ENCODE results near the gene GNG11.

The GNG11 gene

GRCh38 chr7:93943816-93944540, 22.4 kb downstream of the GNG11 start:
- in situ Hi-C loops (cut with MboI; ENCODE audit: low pct_unique_long_range_greater_than_20kb, low sequenced_read_pairs) = no loop called here
- DNase-seq = no peak

GRCh38 chr7:93944673-93945072, 23.1 kb downstream of the GNG11 start:
- in situ Hi-C loops (cut with MboI; ENCODE audit: low pct_unique_long_range_greater_than_20kb, low sequenced_read_pairs) = no loop called here
- DNase-seq = peak; percentile 12

DNA sequence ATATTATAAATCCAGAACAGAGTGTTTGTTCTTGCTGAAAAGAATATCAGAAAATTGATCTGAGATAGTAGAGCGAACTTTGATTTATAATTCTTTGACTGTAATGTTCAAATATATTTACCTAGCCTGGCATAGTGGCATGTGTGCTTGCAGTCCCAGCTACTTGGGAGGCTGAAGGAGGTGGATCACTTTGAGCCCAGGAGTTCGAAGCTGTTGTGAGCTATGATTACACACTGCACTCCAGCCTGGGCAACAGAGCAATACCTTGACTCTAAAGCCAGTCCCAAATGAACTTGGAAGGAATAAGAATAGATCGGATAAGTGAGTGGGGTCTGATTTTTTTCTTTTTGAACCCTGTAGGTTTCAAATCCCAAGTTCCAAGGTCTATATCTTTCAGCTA, 23.5 kb downstream of the GNG11 start:
- in situ Hi-C loops (cut with MboI; ENCODE audit: low pct_unique_long_range_greater_than_20kb, low sequenced_read_pairs) = no loop called here
- DNase-seq = no peak

GRCh38 chr7:93945756-93946535, 24.4 kb downstream of the GNG11 start:
- peak; percentile 9 for DNase-seq
- in situ Hi-C loops (cut with MboI; ENCODE audit: low pct_unique_long_range_greater_than_20kb, low sequenced_read_pairs) = no loop called here

DNA sequence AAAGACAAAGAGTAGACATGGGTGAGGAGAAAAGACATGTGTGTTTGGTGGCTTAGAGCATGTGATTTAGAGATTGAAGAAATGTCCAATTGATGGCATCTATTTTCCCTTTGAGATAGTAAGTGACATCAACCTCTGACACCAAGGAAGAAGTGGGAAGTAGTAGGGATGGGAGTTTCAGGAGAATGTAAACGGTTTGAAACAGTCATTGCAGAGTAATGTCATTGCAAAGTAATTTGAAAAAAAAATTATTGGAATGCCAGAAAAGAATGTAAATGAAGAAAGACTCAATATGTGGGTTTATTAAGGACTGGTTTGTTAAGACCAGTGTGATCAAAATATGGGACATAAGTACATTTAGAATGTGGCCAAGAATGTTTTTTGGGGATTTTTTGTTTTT, 26.6 kb downstream of the GNG11 start:
- DNase-seq = no peak
- in situ Hi-C loops (cut with MboI; ENCODE audit: low pct_unique_long_range_greater_than_20kb, low sequenced_read_pairs) = no loop called here

- in situ Hi-C loops (cut with MboI; ENCODE audit: low pct_unique_long_range_greater_than_20kb, low sequenced_read_pairs) = no loop called here
- DNase-seq = no peak
Measured at GRCh38 chr7:93948873-93949272, 27.3 kb downstream of the GNG11 start.

DNA sequence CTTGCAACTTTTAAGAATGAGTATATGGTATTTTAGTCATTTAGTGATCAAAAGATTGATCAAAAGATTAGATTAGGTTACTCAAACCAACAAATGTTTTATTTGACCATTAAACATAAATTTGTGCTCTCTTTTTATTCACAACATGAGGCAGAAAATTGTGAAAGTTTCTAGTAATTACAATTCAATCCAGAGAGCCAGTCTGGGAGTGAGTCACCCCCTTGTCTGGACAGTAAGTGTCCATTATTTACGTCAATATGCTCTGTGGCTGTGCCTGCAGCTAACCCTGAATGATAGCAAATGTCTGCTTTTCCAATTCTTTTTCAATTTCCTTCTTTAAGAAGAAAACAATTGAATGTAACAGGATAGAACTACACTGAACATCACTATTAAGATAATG, 27.9 kb downstream of the GNG11 start:
- in situ Hi-C loops (cut with MboI; ENCODE audit: low pct_unique_long_range_greater_than_20kb, low sequenced_read_pairs) = no loop called here
- DNase-seq = no peak

DNA sequence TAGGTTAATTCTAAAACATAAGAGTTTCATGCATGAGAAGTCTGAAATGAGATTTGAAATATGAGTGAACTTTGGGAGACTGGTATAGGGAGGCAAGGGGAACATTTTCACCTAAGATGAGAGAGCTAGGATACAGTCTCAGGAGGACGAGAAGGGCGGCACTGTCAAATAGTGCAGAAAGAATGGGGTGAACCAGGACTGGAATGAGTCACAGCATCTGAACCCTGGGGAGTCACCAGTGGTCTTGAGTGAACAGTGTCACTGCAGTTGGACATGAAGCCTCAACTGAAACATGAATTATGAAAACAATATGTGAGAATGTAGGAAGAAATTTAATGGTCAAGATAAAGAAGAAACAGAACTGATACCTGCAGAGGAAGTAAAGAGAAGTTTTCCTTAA, 33.8 kb downstream of the GNG11 start:
- in situ Hi-C loops (cut with MboI; ENCODE audit: low pct_unique_long_range_greater_than_20kb, low sequenced_read_pairs) = no loop called here
- DNase-seq = no peak

GRCh38 chr7:93957767-93958166, 36.2 kb downstream of the GNG11 start:
- no peak for DNase-seq
- in situ Hi-C loops (cut with MboI; ENCODE audit: low pct_unique_long_range_greater_than_20kb, low sequenced_read_pairs) = no loop called here

- in situ Hi-C loops (cut with MboI; ENCODE audit: low pct_unique_long_range_greater_than_20kb, low sequenced_read_pairs) = no loop called here
- no peak for DNase-seq
Measured at GRCh38 chr7:93958216-93958615, 36.7 kb downstream of the GNG11 start.

DNA sequence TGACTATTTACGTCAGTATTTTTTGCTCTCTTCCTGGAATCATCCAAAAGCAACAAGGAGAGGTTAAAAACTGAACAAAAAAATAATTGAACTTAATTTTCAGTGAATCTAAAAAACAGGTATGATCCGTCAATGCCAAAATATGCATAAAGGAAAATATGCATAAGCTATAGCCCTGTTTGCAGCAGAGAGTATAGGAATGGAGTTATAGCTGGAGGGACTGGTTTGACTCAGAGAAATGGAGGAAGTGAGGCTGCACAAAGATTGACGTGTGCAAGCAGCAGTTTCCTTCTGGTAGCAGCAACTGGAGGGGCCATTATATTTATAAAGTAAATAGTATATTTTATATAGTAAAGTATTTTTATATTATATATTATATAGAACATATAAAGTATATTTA, 37.1 kb downstream of the GNG11 start:
- in situ Hi-C loops (cut with MboI; ENCODE audit: low pct_unique_long_range_greater_than_20kb, low sequenced_read_pairs) = no loop called here
- DNase-seq = no peak

- DNase-seq = no peak
- in situ Hi-C loops (cut with MboI; ENCODE audit: low pct_unique_long_range_greater_than_20kb, low sequenced_read_pairs) = no loop called here
Measured at GRCh38 chr7:93960986-93961385, 39.5 kb downstream of the GNG11 start.

- in situ Hi-C loops (cut with MboI; ENCODE audit: low pct_unique_long_range_greater_than_20kb, low sequenced_read_pairs) = no loop called here
- no peak for DNase-seq
Measured at GRCh38 chr7:93964262-93964661, 42.7 kb downstream of the GNG11 start.

DNA sequence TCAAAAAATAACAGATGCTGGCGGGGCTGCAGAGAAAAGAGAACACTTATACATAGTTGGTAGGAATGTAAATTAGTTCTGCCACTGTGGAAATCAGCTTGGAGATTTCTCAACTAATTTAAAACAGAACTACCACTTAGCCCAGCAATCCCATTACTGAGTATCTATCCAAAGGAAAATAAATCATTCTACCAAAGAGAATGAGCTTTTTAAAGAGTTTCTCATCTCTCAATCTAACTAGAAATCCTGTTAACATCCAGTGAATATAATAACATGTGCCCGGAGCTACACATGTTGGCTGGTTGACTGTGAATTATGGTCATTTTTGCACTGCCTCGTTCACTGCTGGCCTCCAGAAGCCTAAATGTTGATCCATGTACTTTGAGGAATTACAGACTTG, 43.3 kb downstream of the GNG11 start:
- in situ Hi-C loops (cut with MboI; ENCODE audit: low pct_unique_long_range_greater_than_20kb, low sequenced_read_pairs) = no loop called here
- DNase-seq = no peak

DNA sequence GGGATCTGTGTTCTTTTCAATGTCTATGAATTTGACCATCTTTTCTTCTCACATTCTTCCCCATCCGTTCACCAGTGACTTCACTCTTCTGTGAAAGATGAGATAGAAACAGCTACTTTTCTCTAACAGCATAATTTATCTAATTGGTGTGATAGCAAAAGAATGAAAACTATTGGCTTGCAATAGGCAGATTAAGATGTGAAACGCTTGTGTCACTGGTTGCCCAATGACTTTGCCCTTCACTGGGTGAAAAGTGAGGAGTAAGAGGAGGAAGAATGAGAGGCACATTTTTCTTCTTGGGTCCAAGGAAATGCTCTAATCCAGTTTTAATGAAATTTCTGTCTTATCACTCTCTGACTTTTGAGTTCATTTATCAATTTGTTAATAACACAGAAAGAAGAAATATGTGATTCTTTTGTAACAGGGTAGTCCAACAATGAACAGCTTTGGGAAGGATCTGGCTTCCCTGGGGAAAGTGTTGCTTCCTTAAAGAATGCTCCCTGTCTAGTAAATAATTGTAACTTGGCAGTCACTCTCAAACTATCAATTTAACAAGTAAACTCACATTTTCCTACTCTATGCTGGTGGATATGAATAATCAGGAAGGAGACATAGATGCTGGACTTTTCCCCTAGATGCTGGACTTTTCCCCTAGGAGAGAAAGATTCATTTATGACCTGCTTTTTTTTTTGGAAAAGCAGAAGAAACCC, 47.5 kb downstream of the GNG11 start:
- DNase-seq = no peak
- in situ Hi-C loops (cut with MboI; ENCODE audit: low pct_unique_long_range_greater_than_20kb, low sequenced_read_pairs) = no loop called here

DNA sequence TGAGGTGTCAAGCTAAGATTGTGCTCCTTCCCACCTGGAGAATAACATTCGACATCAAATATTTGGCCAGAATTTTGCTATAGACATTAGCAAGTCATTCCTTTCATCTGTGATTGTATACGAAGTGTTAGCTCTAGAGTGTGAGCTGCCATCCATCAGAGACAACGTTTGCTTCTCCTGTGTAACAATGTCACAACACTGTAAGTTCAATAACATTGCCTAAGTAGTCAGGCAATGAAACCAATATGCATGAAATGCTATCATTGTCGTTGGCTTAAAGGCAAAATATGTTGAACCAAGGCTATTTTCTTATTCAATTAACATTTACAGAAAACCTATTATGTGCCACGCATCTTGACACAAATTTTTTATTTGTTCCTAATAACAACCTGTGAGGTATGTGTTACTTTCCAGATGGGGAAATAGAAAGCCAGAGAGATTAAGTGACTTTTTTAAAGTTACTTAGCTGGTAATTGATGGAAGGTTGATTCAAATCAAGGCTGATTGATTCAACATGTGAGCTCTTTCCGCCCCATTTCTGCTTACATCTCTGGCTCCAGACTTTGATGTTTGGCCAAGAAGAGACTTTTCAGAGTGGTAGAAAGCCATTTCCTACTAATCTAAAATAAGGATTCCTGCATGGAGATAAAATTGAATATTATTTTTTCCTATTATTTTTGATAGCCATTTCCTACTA, 50.6 kb downstream of the GNG11 start:
- in situ Hi-C loops (cut with MboI; ENCODE audit: low pct_unique_long_range_greater_than_20kb, low sequenced_read_pairs) = no loop called here
- DNase-seq = no peak

DNA sequence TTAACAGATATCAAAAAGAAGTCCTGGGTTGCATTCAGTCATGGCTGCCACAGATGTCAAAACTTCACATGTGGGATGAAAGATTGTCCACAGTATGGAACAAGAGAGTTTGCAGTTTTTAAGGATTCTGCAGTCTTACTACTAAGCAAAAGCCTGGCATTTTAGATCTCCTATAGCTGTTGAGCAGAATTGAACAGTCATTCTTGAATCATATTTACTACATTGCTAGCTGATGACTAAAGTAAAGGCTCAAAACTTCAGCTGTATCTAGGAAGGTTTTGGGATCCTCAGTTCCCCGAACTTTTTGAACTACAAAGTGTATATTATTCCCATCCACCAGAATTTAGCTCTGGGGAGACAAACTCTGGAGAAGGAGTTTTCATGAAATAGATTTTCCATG, 51.6 kb downstream of the GNG11 start:
- no peak for DNase-seq
- in situ Hi-C loops (cut with MboI; ENCODE audit: low pct_unique_long_range_greater_than_20kb, low sequenced_read_pairs) = no loop called here

DNA sequence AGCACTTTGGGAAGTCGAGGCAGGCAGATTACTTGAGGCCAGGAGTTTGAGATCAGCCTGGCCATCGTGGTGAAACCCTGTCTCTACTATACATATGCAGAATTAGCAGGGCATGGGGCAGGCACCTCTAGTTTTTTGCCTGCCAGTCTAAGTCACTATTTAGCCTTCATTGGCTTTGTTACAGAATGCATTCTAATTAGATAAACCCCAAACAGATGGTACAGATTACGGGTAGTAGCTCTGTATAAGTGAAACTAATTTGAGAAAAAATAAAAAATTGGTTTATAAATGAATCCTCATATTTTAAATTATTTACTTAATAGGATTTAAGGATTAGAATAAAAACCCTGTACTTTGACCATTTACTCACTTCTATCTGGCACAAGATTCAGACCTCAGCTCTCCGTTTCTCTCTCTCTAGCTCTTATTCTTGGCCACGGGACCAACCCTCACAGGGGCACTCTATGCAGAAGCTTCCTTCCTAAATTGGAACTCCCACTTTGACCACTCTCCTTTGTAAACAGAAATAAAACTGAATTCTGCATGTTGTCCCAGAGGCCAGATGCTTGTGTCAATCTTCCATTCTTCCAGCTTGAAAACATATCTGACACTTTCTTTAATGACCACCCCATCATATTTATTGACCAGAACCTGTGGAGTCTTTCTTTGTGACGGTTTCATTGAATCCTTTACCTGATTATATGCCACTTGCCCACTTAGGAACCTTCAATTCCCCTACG, 55.8 kb downstream of the GNG11 start:
- no peak for DNase-seq
- in situ Hi-C loops (cut with MboI; ENCODE audit: low pct_unique_long_range_greater_than_20kb, low sequenced_read_pairs) = no loop called here

All from KBM-7 (cell line).